MM.1S (cell line): Measurements from ENCODE around the gene TOLLIP.

Source experiments
- DNase-seq: peaks from one replicate; pipeline ENCODE4 v3.0.0-alpha.2; 2015
- H2AFZ ChIP-seq: fragments of 300-600 bp; sonication (generic); 2 replicates; pipeline ENCODE4 v1.6.0; 2016; ENCODE audit warnings: antibody characterized with exemption, low read length
- H3F3A ChIP-seq: fragments of 300-600 bp; sonication (generic); 2 replicates; pipeline ENCODE4 v1.6.1; 2016; ENCODE audit warnings: mild to moderate bottlenecking, antibody characterized with exemption, low read length, moderate library complexity, mixed read lengths; ENCODE audit not compliant: insufficient read depth
- H3K27ac ChIP-seq: fragments of 300-600 bp; sonication (generic); 2 replicates; pipeline ENCODE4 v1.5.1; 2016; ENCODE audit warnings: mild to moderate bottlenecking, low read length
- H3K27me3 ChIP-seq: fragments of 300-600 bp; sonication (generic); replicated peaks from 2 replicates; pipeline ENCODE4 v1.6.0; 2016; ENCODE audit warnings: low read length; ENCODE audit not compliant: insufficient read depth
- H3K36me3 ChIP-seq: fragments of 300-600 bp; sonication (generic); replicated peaks from 2 replicates; pipeline ENCODE4 v1.6.1; 2016; ENCODE audit warnings: mild to moderate bottlenecking, low read length, mixed read lengths; ENCODE audit not compliant: insufficient read depth
- H3K4me1 ChIP-seq: fragments of 300-600 bp; sonication (generic); 2 replicates; pipeline ENCODE4 v1.6.1; 2016; ENCODE audit warnings: low read length, mixed read lengths
- H3K4me2 ChIP-seq: fragments of 300-600 bp; sonication (generic); 2 replicates; pipeline ENCODE4 v1.6.0; 2016; ENCODE audit warnings: low read depth, low read length
- H3K4me3 ChIP-seq: fragments of 300-600 bp; sonication (generic); 2 replicates; pipeline ENCODE4 v1.5.1; 2016; ENCODE audit warnings: low read length, mixed read lengths
- H3K79me2 ChIP-seq: fragments of 300-600 bp; sonication (generic); 2 replicates; pipeline ENCODE4 v1.6.1; 2016; ENCODE audit warnings: mixed run types, low read length, mixed read lengths
- H3K9ac ChIP-seq: fragments of 300-600 bp; sonication (generic); 2 replicates; pipeline ENCODE4 v1.6.1; 2016; ENCODE audit warnings: low read length, mixed read lengths
- H3K9me2 ChIP-seq: fragments of 300-600 bp; sonication (generic); replicated peaks from 2 replicates; pipeline ENCODE4 v1.6.1; 2016; ENCODE audit warnings: mild to moderate bottlenecking, low read length, mixed read lengths; ENCODE audit not compliant: insufficient read depth
- H3K9me3 ChIP-seq: fragments of 300-600 bp; sonication (generic); replicated peaks from 2 replicates; pipeline ENCODE4 v1.6.1; 2016; ENCODE audit warnings: mild to moderate bottlenecking, low read length, mixed read lengths; ENCODE audit not compliant: insufficient read depth
- H4K20me1 ChIP-seq: fragments of 300-600 bp; sonication (generic); 2 replicates; pipeline ENCODE4 v1.6.1; 2016; ENCODE audit warnings: mild to moderate bottlenecking, low read length, moderate library complexity, mixed read lengths; ENCODE audit not compliant: insufficient read depth
- CTCF ChIP-seq: fragments of 300-600 bp; sonication (generic); IDR thresholded peaks from 2 replicates; pipeline ENCODE4 v1.5.1; 2016; ENCODE audit warnings: antibody characterized with exemption, low read length, mixed read lengths
- EZH2 ChIP-seq: fragments of 300-600 bp; sonication (generic); optimal IDR thresholded peaks from 2 replicates; pipeline ENCODE3; 2017; ENCODE audit warnings: low read depth, mild to moderate bottlenecking, antibody characterized with exemption, low read length, mixed read lengths
- EZH2phosphoT487 ChIP-seq: fragments of 300-600 bp; sonication (generic); IDR thresholded peaks from 2 replicates; pipeline ENCODE4 v1.6.1; 2018; ENCODE audit warnings: antibody characterized with exemption, low read length

TOLLIP gene

GRCh38 chr11:1227551-1228100, 81.8 kb downstream of the TOLLIP start:
- Histone ChIP-seq H3K79me2 (no peaks in the 10 kb centered on the region), H3K9ac (no peak overlapping the region), H3K27ac (no peak overlapping the region), H3K36me3 (no peaks in the 10 kb centered on the region), H3K4me2 (no peak overlapping the region), H2AFZ (no peak overlapping the region), H3K9me3 (no peaks in the 10 kb centered on the region), H4K20me1 (no peaks in the 10 kb centered on the region), H3F3A (no peaks in the 10 kb centered on the region), H3K4me3 (no peak overlapping the region), H3K27me3 (peaks cover 62% of the 10 kb centered on the region), H3K9me2 (no peaks in the 10 kb centered on the region), H3K4me1 (no peaks in the 10 kb centered on the region)
- TF ChIP-seq CTCF = no peak
- no peak for TF ChIP-seq EZH2phosphoT487
- DNase-seq = no peak

GRCh38 chr11:1226986-1227550, 82.4 kb downstream of the TOLLIP start:
- Histone ChIP-seq H3K27me3 (peaks cover 62% of the 10 kb centered on the region), H3K4me2 (no peak overlapping the region), H3K9ac (no peak overlapping the region), H3K36me3 (no peaks in the 10 kb centered on the region), H2AFZ (no peak overlapping the region), H3K9me3 (no peaks in the 10 kb centered on the region), H4K20me1 (no peaks in the 10 kb centered on the region), H3K27ac (no peak overlapping the region), H3K9me2 (no peaks in the 10 kb centered on the region), H3F3A (no peaks in the 10 kb centered on the region), H3K79me2 (no peaks in the 10 kb centered on the region), H3K4me1 (no peaks in the 10 kb centered on the region), H3K4me3 (no peak overlapping the region)
- TF ChIP-seq EZH2 (no peak), EZH2phosphoT487 (no peak), CTCF (no peak)
- DNase-seq = no peak

GRCh38 chr11:1226226-1226985, 83.0 kb downstream of the TOLLIP start:
- Histone ChIP-seq H3K9me3 (no peaks in the 10 kb centered on the region), H3K4me1 (no peaks in the 10 kb centered on the region), H3K27me3 (peaks cover 64% of the 10 kb centered on the region), H2AFZ (no peak overlapping the region), H3K79me2 (no peaks in the 10 kb centered on the region), H3K36me3 (no peaks in the 10 kb centered on the region), H3K9me2 (no peaks in the 10 kb centered on the region), H4K20me1 (no peaks in the 10 kb centered on the region), H3K9ac (no peak overlapping the region), H3K4me2 (no peak overlapping the region), H3K4me3 (no peak overlapping the region), H3K27ac (no peak overlapping the region), H3F3A (no peaks in the 10 kb centered on the region)
- TF ChIP-seq EZH2 (no peak), CTCF (peak; percentile 13), EZH2phosphoT487 (no peak)
- no peak for DNase-seq
